ENCODE measurements around the gene PLP2.

DNA sequence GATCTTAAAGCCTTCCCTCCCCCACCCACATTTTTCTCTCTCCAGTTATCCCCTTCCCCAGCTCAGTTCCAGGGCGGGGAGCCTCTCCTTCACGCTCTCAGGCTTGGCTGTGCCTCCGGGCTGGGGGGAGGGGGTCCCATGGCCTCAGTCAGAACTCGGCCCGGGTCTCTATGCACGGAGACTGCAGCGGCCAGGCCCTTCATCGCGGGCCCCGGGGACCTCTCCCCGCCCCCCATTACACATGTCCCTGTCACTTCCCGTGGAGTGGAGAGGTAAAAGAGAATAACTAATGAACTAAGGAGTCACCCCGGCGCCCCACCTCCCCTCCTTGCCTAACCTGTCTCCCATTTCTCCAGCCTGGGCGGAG is 15.3 kb downstream of the PLP2 start:
- TF ChIP-seq EZH2phosphoT487 (IDR thresholded peaks at IDR 0.05; ENCODE audit: borderline replicate concordance, low read depth, low read length) = no peak
- no peak for TF ChIP-seq CTCF (conservative IDR thresholded peaks at IDR 0.05; ENCODE audit: low read length)

All from OCI-LY7 (cell line).